Ascending aorta (tissue), 2 donors: ENCODE measurements around the gene ST6GALNAC2. TPM values are rescaled to one million over a fixed set of nuclear protein-coding genes. Genes with fewer than 3 reads are reported as not detected.

Experiments
- DNase-seq, 2 donors: peaks; one replicate each; pipeline ENCODE4 v3.0.0-alpha.2; 2019; ENCODE audit warnings: low spot score in 2 of 2
- H3K27ac ChIP-seq, 2 donors: fragments of 200-600 bp; sonication (generic); one replicate each; pipeline ENCODE4 v1.5.1; 2016 to 2017; ENCODE audit warnings: mild to moderate bottlenecking in 1 of 2
- H3K27me3 ChIP-seq: fragments of 200-600 bp; sonication (generic); one replicate; pipeline ENCODE4 v1.5.1; 2017
- H3K36me3 ChIP-seq, 2 donors: fragments of 200-600 bp; sonication (generic); one replicate each; pipeline ENCODE4 v1.5.1; 2016
- H3K4me1 ChIP-seq, 2 donors: fragments of 200-600 bp; sonication (generic); one replicate each; pipeline ENCODE4 v1.5.1; 2016 to 2017; ENCODE audit warnings: mild to moderate bottlenecking in 1 of 2
- H3K4me3 ChIP-seq, 2 donors: fragments of 200-600 bp; sonication (generic); one replicate each; pipeline ENCODE4 v1.5.1; 2016 to 2017; ENCODE audit warnings: mild to moderate bottlenecking in 1 of 2
- H3K9me3 ChIP-seq, 2 donors: fragments of 200-600 bp; sonication (generic); one replicate each; pipeline ENCODE4 v1.5.1; 2016
- intact Hi-C: fragments of 100-400 bp; cut with DNase I; formaldehyde crosslinking; loops from one replicate; pipeline ENCODE4 v1.15.1; 2023
- total RNA-seq: library from RNA; depleted of rRNA; stranded (reverse); fragments of >200 nt; gene quantifications from one replicate; pipeline ENCODE4 v1.1.0, GENCODE V29; 2016
- TF ChIP-seq, protein P1 (sequence below), 3 experiments: fragments of 200-600 bp in 2 of 3; fragments of 450-650 bp in 1 of 3; sonication (generic) in 2 of 3; IDR thresholded peaks; one replicate each; pipeline ENCODE4 v1.5.1; 2016 to 2019; ENCODE audit warnings: antibody characterized with exemption in 3 of 3, mild to moderate bottlenecking in 1 of 3, moderate library complexity in 1 of 3

Gene ST6GALNAC2
- total RNA-seq, 1 donor from 2014 or later, result 15.8 TPM

- H3K36me3 ChIP-seq, result no peaks in the 10 kb centered on the region
- H3K4me3 ChIP-seq, result no peak overlapping the region
- intact Hi-C loops, result no loop called here
- H3K4me1 ChIP-seq, result peaks cover 4 to 7% of the 10 kb centered on the region in 2 donors
- peaks cover 3% of the 10 kb centered on the region for H3K27me3 ChIP-seq
- TF ChIP-seq, protein P1, sequence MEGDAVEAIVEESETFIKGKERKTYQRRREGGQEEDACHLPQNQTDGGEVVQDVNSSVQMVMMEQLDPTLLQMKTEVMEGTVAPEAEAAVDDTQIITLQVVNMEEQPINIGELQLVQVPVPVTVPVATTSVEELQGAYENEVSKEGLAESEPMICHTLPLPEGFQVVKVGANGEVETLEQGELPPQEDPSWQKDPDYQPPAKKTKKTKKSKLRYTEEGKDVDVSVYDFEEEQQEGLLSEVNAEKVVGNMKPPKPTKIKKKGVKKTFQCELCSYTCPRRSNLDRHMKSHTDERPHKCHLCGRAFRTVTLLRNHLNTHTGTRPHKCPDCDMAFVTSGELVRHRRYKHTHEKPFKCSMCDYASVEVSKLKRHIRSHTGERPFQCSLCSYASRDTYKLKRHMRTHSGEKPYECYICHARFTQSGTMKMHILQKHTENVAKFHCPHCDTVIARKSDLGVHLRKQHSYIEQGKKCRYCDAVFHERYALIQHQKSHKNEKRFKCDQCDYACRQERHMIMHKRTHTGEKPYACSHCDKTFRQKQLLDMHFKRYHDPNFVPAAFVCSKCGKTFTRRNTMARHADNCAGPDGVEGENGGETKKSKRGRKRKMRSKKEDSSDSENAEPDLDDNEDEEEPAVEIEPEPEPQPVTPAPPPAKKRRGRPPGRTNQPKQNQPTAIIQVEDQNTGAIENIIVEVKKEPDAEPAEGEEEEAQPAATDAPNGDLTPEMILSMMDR (IDR thresholded peaks at IDR 0.05), result no peak
- H3K27ac ChIP-seq, result no peak overlapping the region
- H3K9me3 ChIP-seq, result no peaks in the 10 kb centered on the region
- no peak for DNase-seq
Measured at GRCh38 chr17:76544546-76545365, 40.9 kb downstream of the ST6GALNAC2 start.

- Histone ChIP-seq H3K9me3 (no peaks in the 10 kb centered on the region), H3K4me1 (peaks cover 4 to 7% of the 10 kb centered on the region in 2 donors), H3K36me3 (no peaks in the 10 kb centered on the region), H3K27ac (no peak overlapping the region), H3K27me3 (peaks cover 3% of the 10 kb centered on the region), H3K4me3 (no peak overlapping the region)
- no peak for DNase-seq
- intact Hi-C loops, result no loop called here
- TF ChIP-seq, protein P1 (IDR thresholded peaks at IDR 0.05), result no peak
Measured at GRCh38 chr17:76543826-76544545, 41.7 kb downstream of the ST6GALNAC2 start.

GRCh38 chr17:76543482-76543825 lies 42.2 kb downstream of the ST6GALNAC2 start:
- DNase-seq, result no peak
- Histone ChIP-seq H3K9me3 (no peaks in the 10 kb centered on the region), H3K27me3 (peaks cover 6% of the 10 kb centered on the region), H3K4me3 (no peak overlapping the region), H3K27ac (no peak overlapping the region), H3K36me3 (no peaks in the 10 kb centered on the region), H3K4me1 (peaks cover 4 to 7% of the 10 kb centered on the region in 2 donors)
- TF ChIP-seq, protein P1 (IDR thresholded peaks at IDR 0.05), result no peak
- intact Hi-C loops, result no loop called here

- peaks cover 7 to 9% of the 10 kb centered on the region in 2 donors for H3K4me1 ChIP-seq
- H3K9me3 ChIP-seq, result no peaks in the 10 kb centered on the region
- no peak overlapping the region for H3K27ac ChIP-seq
- no peak overlapping the region for H3K4me3 ChIP-seq
- intact Hi-C loops, result no loop called here
- DNase-seq, result no peak
- TF ChIP-seq, protein P1 (IDR thresholded peaks at IDR 0.05), result no peak
- peaks cover 11% of the 10 kb centered on the region for H3K27me3 ChIP-seq
- no peaks in the 10 kb centered on the region for H3K36me3 ChIP-seq
Measured at GRCh38 chr17:76542984-76543383, 42.7 kb downstream of the ST6GALNAC2 start.

GRCh38 chr17:76542566-76542971 lies 43.1 kb downstream of the ST6GALNAC2 start:
- peaks cover 9 to 11% of the 10 kb centered on the region in 2 donors for H3K4me1 ChIP-seq
- TF ChIP-seq, protein P1 (IDR thresholded peaks at IDR 0.05), result no peak
- H3K27ac ChIP-seq, result no peak overlapping the region
- H3K9me3 ChIP-seq, result no peaks in the 10 kb centered on the region
- H3K36me3 ChIP-seq, result no peaks in the 10 kb centered on the region
- intact Hi-C loops, result no loop called here
- no peak for DNase-seq
- peaks cover 12% of the 10 kb centered on the region for H3K27me3 ChIP-seq
- no peak overlapping the region for H3K4me3 ChIP-seq
